Measurements from ENCODE around the gene CYP8B1. TPM values are rescaled to one million over a fixed set of nuclear protein-coding genes. Genes with fewer than 3 reads are reported as not detected.

CYP8B1 gene, protein sequence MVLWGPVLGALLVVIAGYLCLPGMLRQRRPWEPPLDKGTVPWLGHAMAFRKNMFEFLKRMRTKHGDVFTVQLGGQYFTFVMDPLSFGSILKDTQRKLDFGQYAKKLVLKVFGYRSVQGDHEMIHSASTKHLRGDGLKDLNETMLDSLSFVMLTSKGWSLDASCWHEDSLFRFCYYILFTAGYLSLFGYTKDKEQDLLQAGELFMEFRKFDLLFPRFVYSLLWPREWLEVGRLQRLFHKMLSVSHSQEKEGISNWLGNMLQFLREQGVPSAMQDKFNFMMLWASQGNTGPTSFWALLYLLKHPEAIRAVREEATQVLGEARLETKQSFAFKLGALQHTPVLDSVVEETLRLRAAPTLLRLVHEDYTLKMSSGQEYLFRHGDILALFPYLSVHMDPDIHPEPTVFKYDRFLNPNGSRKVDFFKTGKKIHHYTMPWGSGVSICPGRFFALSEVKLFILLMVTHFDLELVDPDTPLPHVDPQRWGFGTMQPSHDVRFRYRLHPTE
- polyA plus RNA-seq (ENCODE audit: insufficient read length in 12 of 12) = under 1 TPM in 9 of 12 donors, not detected in 3; 0.04 to 0.30 (median 0.10) TPM
- long read RNA-seq, donor 1 = 0 reads
- long read RNA-seq, donor 2 = 0 reads
- long read RNA-seq, donor 3 = 0 reads
- long read RNA-seq, donor 4 = 0 reads
- long read RNA-seq, donor 5 = 0 reads
- long read RNA-seq, donor 6 = 0 reads
- long read RNA-seq, donor 7 = 0 reads
- long read RNA-seq, donor 8 = 0 reads
- long read RNA-seq, donor 9 = 0 reads
- long read RNA-seq, donor 10 = 0 reads
- long read RNA-seq, donor 11 = 0 reads

DNA sequence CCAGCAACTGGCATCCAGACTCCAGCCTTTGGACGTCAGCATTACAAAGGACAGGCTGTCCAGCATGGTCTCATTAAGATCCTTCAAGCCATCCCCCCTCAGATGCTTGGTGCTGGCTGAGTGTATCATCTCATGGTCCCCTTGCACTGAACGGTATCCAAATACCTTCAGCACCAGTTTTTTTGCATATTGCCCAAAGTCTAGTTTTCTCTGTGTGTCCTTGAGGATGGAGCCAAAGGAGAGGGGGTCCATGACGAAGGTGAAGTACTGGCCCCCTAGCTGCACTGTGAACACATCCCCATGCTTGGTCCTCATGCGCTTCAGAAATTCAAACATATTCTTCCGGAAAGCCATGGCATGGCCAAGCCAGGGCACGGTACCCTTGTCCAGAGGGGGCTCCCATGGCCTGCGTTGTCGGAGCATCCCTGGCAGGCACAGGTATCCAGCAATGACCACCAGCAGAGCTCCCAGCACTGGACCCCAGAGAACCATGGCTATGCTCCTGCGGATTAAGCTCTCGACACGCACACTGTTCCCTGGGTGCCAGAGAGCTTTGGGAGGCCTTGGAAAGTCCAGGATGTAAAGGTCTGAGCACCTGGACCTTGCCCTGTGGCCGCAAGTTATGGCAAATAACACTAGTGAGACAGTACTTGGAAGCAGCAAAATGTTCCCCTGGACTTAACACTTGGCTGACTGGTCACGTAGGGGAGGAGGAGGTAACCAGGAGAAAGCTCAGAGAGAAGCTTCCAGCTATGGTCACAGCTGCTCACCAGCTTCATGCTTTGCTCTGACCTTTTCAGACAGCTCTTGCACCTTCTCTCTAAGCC, at the start of gene CYP8B1:
Gene CYP8B1 (minus strand): TSS at position 555 of the 827 bp plus-strand sequence. CDS start 63 bp downstream, at position 492.
- no peak for DNase-seq

GRCh38 chr3:42923606-42924005, 47.9 kb upstream of the CYP8B1 start:
- DNase-seq = no peak

GRCh38 chr3:42914771-42915515, 39.3 kb upstream of the CYP8B1 start:
- DNase-seq = no peak

DNA sequence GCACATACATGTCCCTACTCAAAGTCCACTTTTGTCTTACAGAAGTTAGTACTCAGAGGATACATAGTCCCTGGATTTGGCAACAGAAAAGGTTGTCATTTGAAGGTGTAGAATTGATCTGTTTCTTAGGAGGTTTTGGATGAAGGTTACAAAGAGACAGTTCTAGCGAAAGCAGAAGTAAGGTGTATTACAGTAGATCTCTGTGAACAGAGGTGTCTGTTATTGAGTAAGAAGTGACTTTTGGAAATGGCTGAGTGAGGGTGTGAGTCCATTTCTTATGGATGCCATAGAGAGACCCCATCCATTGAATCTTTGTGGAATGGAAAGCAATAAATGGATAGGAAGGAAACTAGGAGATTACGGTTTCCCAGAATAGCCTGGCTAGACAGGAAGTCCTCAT, 35.9 kb upstream of the CYP8B1 start:
- no peak for DNase-seq

- DNase-seq = no peak
These were observed 33.0 kb upstream of the CYP8B1 start for GRCh38 chr3:42908675-42909074.

DNA sequence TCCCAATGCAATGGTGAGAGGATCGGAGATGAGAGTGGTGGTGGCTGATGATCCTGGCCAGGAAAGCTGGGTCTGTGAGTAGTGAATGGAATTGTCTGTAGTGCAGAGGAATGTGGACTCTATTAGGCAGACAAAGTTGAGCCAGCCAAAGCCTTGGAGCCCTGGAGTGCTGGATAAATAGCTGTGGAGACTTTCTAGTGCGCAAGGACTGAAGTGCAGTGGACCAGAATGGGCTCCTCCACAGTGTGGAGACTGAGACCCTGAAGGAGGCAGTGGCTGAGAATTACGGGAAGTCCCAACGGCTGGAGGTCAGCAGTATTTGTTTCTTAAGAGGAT, 31.1 kb upstream of the CYP8B1 start:
- DNase-seq = no peak

GRCh38 chr3:42906070-42906847, 30.6 kb upstream of the CYP8B1 start, which contains the start of gene ZNF662:
Gene ZNF662, plus strand, starts transcription at chr3:42906142. Its CDS starts 1,973 bp downstream, at chr3:42908115.
- peak; percentile 66 for DNase-seq

- no peak for DNase-seq
These were observed 30.0 kb upstream of the CYP8B1 start for GRCh38 chr3:42905740-42906069.

GRCh38 chr3:42904076-42904475, 28.4 kb upstream of the CYP8B1 start:
- DNase-seq = no peak

DNA sequence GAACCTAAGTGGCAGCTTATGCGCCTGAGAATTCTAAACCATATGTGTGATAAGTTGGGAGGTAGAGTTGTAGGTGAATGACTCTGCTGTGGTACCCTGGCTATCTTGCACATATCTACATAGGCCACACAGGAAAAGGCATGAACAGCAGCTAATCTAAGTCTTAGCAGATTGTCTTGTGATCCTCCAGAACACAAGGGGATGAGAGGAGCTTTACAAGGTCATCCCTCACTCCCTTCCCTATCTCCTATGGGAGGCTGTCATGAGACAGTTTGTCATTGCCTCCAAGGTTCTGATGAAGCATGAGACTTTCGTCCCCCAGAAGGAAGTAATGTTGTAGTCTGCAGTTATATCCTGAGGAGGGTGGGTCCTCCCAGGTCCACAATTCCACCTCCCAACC, 26.6 kb upstream of the CYP8B1 start:
- DNase-seq = no peak

GRCh38 chr3:42901073-42901415, 25.4 kb upstream of the CYP8B1 start:
- no peak for DNase-seq

- no peak for DNase-seq
These were observed 24.8 kb upstream of the CYP8B1 start for GRCh38 chr3:42900226-42901072.

DNA sequence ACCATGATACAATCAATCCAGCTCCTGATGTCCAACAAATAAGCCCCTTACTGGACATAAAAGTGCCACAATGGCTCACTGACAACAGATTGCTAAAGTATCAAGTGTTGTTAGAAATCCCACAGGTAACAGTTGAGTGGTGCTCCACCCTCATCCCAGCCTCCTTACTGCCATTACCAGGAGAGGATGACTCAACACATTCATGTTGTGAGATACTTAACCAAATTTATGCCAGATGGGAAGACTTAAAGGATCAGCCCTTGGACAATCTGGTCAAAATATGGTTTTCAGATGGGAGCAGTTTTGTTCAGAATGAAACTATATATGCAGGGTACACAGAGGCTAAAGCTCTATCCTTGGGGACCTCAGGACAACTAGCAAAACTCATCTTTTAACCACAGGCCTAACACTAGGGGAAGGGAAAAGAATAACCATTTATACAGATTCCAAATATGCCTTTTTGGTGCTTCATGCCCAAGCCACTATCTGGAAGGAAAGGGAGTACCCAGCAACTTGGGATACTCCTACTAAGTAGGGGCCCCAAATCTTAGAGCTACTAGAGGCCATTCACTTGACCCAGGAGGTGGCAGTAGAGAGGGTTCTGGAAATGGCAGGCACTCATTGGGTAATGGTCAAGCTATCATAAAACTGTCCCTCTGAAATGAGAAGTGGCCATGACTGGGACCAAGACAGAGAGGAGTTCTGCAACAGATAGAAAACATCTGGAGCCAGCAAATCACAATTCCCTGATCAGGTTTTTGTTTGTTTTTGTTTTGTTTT, 23.4 kb upstream of the CYP8B1 start:
- no peak for DNase-seq

DNA sequence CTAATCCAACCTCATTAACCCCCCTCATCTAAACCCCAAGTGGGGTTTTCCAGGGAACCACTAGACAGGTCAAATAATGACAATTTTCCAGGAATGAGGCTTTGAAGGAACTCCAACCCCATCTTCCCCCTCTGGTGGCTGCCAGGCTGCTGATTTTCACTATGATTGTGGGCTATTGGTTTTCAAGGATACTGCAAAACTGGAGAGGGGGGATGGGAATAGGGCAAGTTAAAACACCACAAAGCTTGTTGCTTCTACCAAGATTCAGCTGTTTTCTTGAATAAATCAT, 19.8 kb upstream of the CYP8B1 start:
- DNase-seq = no peak

- no peak for DNase-seq
These were observed 19.3 kb upstream of the CYP8B1 start for GRCh38 chr3:42894698-42895579.

- no peak for DNase-seq
These were observed 17.1 kb upstream of the CYP8B1 start for GRCh38 chr3:42892807-42893206.

- DNase-seq = no peak
These were observed 16.5 kb upstream of the CYP8B1 start for GRCh38 chr3:42892169-42892568.

- no peak for DNase-seq
These were observed 15.4 kb upstream of the CYP8B1 start for GRCh38 chr3:42891042-42891441.

All from muscle of arm (tissue), 14 donors.